ENCODE measurements around the gene COL4A4.

Gene COL4A4

GRCh38 chr2:227038550-227039189, 125.3 kb downstream of the COL4A4 start:
- no peak overlapping the region for H3K4me3 ChIP-seq
- H3K27ac ChIP-seq, result no peak overlapping the region
- no peaks in the 10 kb centered on the region for H3K9me3 ChIP-seq
- no peaks in the 10 kb centered on the region for H3K36me3 ChIP-seq
- no peak overlapping the region for H3K4me2 ChIP-seq
- H3K27me3 ChIP-seq, result no peaks in the 10 kb centered on the region
- TF ChIP-seq Cebpa-rat (IDR thresholded peaks at IDR 0.05), result no peak
- no peaks in the 10 kb centered on the region for H4K20me1 ChIP-seq
- H3K4me1 ChIP-seq, result no peaks in the 10 kb centered on the region
- H3K9ac ChIP-seq, result no peak overlapping the region

- H3K4me3 ChIP-seq, result no peak overlapping the region
- no peak overlapping the region for H3K27ac ChIP-seq
- TF ChIP-seq Cebpa-rat (IDR thresholded peaks at IDR 0.05), result no peak
- H3K4me2 ChIP-seq, result no peak overlapping the region
- H3K4me1 ChIP-seq, result no peaks in the 10 kb centered on the region
- no peaks in the 10 kb centered on the region for H3K36me3 ChIP-seq
- H3K9ac ChIP-seq, result no peak overlapping the region
- H3K9me3 ChIP-seq, result no peaks in the 10 kb centered on the region
- H3K27me3 ChIP-seq, result no peaks in the 10 kb centered on the region
- no peaks in the 10 kb centered on the region for H4K20me1 ChIP-seq
These were observed 127.5 kb downstream of the COL4A4 start for GRCh38 chr2:227036527-227036926.

GRCh38 chr2:227035711-227036367, 128.2 kb downstream of the COL4A4 start:
- Histone ChIP-seq H3K9me3 (no peaks in the 10 kb centered on the region), H4K20me1 (no peaks in the 10 kb centered on the region), H3K4me2 (no peak overlapping the region), H3K27ac (no peak overlapping the region), H3K27me3 (no peaks in the 10 kb centered on the region), H3K4me1 (no peaks in the 10 kb centered on the region), H3K9ac (no peak overlapping the region), H3K4me3 (no peak overlapping the region), H3K36me3 (no peaks in the 10 kb centered on the region)
- TF ChIP-seq Cebpa-rat (IDR thresholded peaks at IDR 0.05), result no peak

- H4K20me1 ChIP-seq, result no peaks in the 10 kb centered on the region
- H3K9ac ChIP-seq, result no peak overlapping the region
- H3K4me2 ChIP-seq, result no peak overlapping the region
- no peaks in the 10 kb centered on the region for H3K4me1 ChIP-seq
- TF ChIP-seq Cebpa-rat (IDR thresholded peaks at IDR 0.05), result no peak
- no peaks in the 10 kb centered on the region for H3K36me3 ChIP-seq
- no peaks in the 10 kb centered on the region for H3K27me3 ChIP-seq
- H3K27ac ChIP-seq, result no peak overlapping the region
- H3K4me3 ChIP-seq, result no peak overlapping the region
- no peaks in the 10 kb centered on the region for H3K9me3 ChIP-seq
These were observed 130.4 kb downstream of the COL4A4 start for GRCh38 chr2:227033471-227034148.

GRCh38 chr2:227031379-227031778, 132.6 kb downstream of the COL4A4 start:
- Histone ChIP-seq H3K9me3 (no peaks in the 10 kb centered on the region), H3K4me1 (no peaks in the 10 kb centered on the region), H3K4me2 (no peak overlapping the region), H4K20me1 (no peaks in the 10 kb centered on the region), H3K27ac (no peak overlapping the region), H3K27me3 (no peaks in the 10 kb centered on the region), H3K9ac (no peak overlapping the region), H3K4me3 (no peak overlapping the region), H3K36me3 (no peaks in the 10 kb centered on the region)
- no peak for TF ChIP-seq Cebpa-rat (IDR thresholded peaks at IDR 0.05)

DNA sequence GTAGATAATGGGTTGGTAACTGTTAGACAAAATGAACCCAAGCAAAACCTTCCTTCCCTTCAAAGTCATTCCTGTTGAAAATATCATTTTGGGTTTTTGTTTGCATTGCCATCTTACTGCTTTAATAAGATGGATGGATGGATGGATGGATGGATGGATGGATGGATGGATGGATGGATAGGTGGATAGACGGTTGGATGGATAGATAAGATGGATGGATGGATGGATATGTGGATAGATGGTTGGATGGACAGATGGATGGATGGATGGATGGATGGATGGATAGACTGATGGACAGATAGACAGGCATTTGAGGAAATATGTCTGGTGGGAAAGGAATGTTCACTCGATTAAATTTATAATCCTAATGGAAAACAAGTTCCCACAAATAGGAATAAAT, 133.2 kb downstream of the COL4A4 start:
- Histone ChIP-seq H3K4me1 (no peaks in the 10 kb centered on the region), H3K27ac (no peak overlapping the region), H3K9ac (no peak overlapping the region), H4K20me1 (no peaks in the 10 kb centered on the region), H3K4me3 (no peak overlapping the region), H3K9me3 (no peaks in the 10 kb centered on the region), H3K4me2 (no peak overlapping the region), H3K36me3 (no peaks in the 10 kb centered on the region), H3K27me3 (no peaks in the 10 kb centered on the region)
- TF ChIP-seq Cebpa-rat (IDR thresholded peaks at IDR 0.05), result no peak

DNA sequence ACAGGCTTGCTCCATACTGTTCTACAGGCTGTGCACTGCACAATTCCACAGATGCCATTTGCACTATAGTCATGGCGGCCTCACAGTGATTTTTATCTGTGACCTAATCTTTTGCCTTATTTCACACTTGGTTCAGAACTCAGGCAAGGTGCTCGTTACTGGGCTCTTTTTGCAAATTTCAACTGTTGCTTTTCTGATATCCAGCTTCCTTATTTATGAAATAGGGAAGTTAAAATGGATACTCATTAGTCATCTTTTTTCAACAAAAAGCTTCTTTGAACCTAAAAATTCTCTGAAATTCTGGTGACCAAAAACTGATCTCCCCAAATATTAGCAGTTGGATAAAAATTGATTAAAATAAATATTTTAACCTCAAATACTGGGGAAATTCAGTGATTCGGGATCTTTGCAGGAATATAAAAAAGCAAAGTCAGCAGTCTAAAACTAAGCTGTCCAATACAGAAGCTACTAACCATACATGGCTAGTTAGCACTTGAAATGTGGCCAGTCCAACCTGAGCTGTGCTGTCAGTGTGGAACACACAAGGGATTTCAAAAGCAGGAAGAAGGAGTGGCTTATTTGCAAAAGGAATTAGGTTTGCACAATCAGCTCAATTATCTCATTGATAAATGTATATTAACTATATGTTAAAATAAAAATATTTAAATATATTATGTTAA, 134.4 kb downstream of the COL4A4 start:
- Histone ChIP-seq H3K4me3 (no peak overlapping the region), H3K4me2 (no peak overlapping the region), H3K36me3 (no peaks in the 10 kb centered on the region), H3K4me1 (no peaks in the 10 kb centered on the region), H3K9ac (no peak overlapping the region), H4K20me1 (no peaks in the 10 kb centered on the region), H3K27me3 (no peaks in the 10 kb centered on the region), H3K9me3 (no peaks in the 10 kb centered on the region), H3K27ac (no peak overlapping the region)
- TF ChIP-seq Cebpa-rat (IDR thresholded peaks at IDR 0.05), result no peak

GRCh38 chr2:227025510-227025909, 138.5 kb downstream of the COL4A4 start:
- no peak overlapping the region for H3K9ac ChIP-seq
- TF ChIP-seq Cebpa-rat (IDR thresholded peaks at IDR 0.05), result no peak
- no peaks in the 10 kb centered on the region for H3K27me3 ChIP-seq
- H3K27ac ChIP-seq, result no peak overlapping the region
- no peaks in the 10 kb centered on the region for H3K4me1 ChIP-seq
- no peaks in the 10 kb centered on the region for H3K36me3 ChIP-seq
- no peaks in the 10 kb centered on the region for H4K20me1 ChIP-seq
- H3K4me3 ChIP-seq, result no peak overlapping the region
- no peak overlapping the region for H3K4me2 ChIP-seq
- H3K9me3 ChIP-seq, result no peaks in the 10 kb centered on the region

GRCh38 chr2:227022608-227023007, 141.4 kb downstream of the COL4A4 start:
- no peak overlapping the region for H3K27ac ChIP-seq
- no peaks in the 10 kb centered on the region for H4K20me1 ChIP-seq
- no peaks in the 10 kb centered on the region for H3K27me3 ChIP-seq
- H3K4me3 ChIP-seq, result no peak overlapping the region
- no peaks in the 10 kb centered on the region for H3K9me3 ChIP-seq
- no peak for TF ChIP-seq Cebpa-rat (IDR thresholded peaks at IDR 0.05)
- no peaks in the 10 kb centered on the region for H3K4me1 ChIP-seq
- H3K9ac ChIP-seq, result no peak overlapping the region
- H3K36me3 ChIP-seq, result no peaks in the 10 kb centered on the region
- no peak overlapping the region for H3K4me2 ChIP-seq

DNA sequence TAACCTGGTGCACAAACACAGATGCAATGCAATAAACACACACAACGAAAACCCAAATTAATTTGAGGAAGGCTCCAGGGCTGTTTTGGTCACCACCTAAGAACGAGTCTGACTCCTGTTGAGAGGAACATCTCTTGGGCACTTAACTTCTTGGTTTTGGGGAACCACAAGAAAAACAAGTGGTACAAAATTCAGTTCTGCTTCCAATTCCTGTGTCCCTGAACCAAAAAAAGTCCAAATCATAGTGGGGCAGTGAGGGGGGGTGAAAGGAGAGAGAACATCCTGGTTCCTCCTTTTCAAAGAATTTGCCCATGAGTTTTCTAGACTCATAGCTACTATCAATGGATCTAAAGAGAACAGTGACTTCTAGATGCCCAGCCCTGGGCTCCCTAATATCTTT, 143.6 kb downstream of the COL4A4 start:
- Histone ChIP-seq H3K9me3 (no peaks in the 10 kb centered on the region), H3K4me2 (no peak overlapping the region), H3K27ac (no peak overlapping the region)

More for the DNA sequence above, 143.6 kb downstream of the COL4A4 start:
- Histone ChIP-seq H3K36me3 (no peaks in the 10 kb centered on the region), H4K20me1 (no peaks in the 10 kb centered on the region), H3K27me3 (no peaks in the 10 kb centered on the region), H3K4me1 (no peaks in the 10 kb centered on the region), H3K9ac (no peak overlapping the region), H3K4me3 (no peak overlapping the region)
- no peak for TF ChIP-seq Cebpa-rat (IDR thresholded peaks at IDR 0.05)

Data from BLaER1 (cell line).